SK-N-DZ (cell line): ENCODE data around the gene KCNMA1.
A peak's percentile ranks its signal among the peaks of the same experiment; 100 is the strongest.

Experiments
- DNase-seq: peaks from one replicate; pipeline ENCODE4 v3.0.0-alpha.2; 2015; ENCODE audit warnings: low spot score

KCNMA1 gene

GRCh38 chr10:77084431-77085144 lies 553.0 kb downstream of the KCNMA1 start:
- DNase-seq = no peak

- no peak for DNase-seq
Observed at GRCh38 chr10:77082601-77083252, 554.9 kb downstream of the KCNMA1 start.

GRCh38 chr10:77081481-77081891 lies 556.1 kb downstream of the KCNMA1 start:
- no peak for DNase-seq

- no peak for DNase-seq
Observed at GRCh38 chr10:77080361-77081027, 557.1 kb downstream of the KCNMA1 start.

GRCh38 chr10:77079592-77080300 lies 557.9 kb downstream of the KCNMA1 start:
- DNase-seq = no peak

GRCh38 chr10:77077316-77077945 lies 560.2 kb downstream of the KCNMA1 start:
- DNase-seq = no peak

GRCh38 chr10:77075926-77076325 lies 561.7 kb downstream of the KCNMA1 start:
- no peak for DNase-seq

GRCh38 chr10:77074104-77074624 lies 563.4 kb downstream of the KCNMA1 start:
- DNase-seq = no peak

GRCh38 chr10:77073663-77073960 lies 564.0 kb downstream of the KCNMA1 start:
- no peak for DNase-seq

GRCh38 chr10:77072836-77073662 lies 564.6 kb downstream of the KCNMA1 start:
- no peak for DNase-seq

GRCh38 chr10:77072361-77072835 lies 565.2 kb downstream of the KCNMA1 start:
- no peak for DNase-seq

- DNase-seq = no peak
Observed at GRCh38 chr10:77071956-77072355, 565.7 kb downstream of the KCNMA1 start.

GRCh38 chr10:77071001-77071511 lies 566.6 kb downstream of the KCNMA1 start:
- DNase-seq = no peak

GRCh38 chr10:77070346-77070745 lies 567.3 kb downstream of the KCNMA1 start:
- no peak for DNase-seq

GRCh38 chr10:77068969-77069368 lies 568.6 kb downstream of the KCNMA1 start:
- peak; percentile 48 for DNase-seq

- DNase-seq = no peak
Observed at GRCh38 chr10:77068272-77068671, 569.3 kb downstream of the KCNMA1 start.

GRCh38 chr10:77062381-77062780 lies 575.2 kb downstream of the KCNMA1 start:
- no peak for DNase-seq

GRCh38 chr10:77060913-77061312 lies 576.7 kb downstream of the KCNMA1 start:
- DNase-seq = no peak

- no peak for DNase-seq
Observed at GRCh38 chr10:77056650-77057049, 581.0 kb downstream of the KCNMA1 start.

GRCh38 chr10:77052593-77052992 lies 585.0 kb downstream of the KCNMA1 start:
- DNase-seq = no peak
